ENCODE measurements around the gene SYNDIG1. TPM values are rescaled to one million over a fixed set of nuclear protein-coding genes. Genes with fewer than 3 reads are reported as not detected.

The SYNDIG1 gene
- total RNA-seq, 4 donors from 2014 or later, result 8.3 to 12.4 (median 10.2) TPM

DNA sequence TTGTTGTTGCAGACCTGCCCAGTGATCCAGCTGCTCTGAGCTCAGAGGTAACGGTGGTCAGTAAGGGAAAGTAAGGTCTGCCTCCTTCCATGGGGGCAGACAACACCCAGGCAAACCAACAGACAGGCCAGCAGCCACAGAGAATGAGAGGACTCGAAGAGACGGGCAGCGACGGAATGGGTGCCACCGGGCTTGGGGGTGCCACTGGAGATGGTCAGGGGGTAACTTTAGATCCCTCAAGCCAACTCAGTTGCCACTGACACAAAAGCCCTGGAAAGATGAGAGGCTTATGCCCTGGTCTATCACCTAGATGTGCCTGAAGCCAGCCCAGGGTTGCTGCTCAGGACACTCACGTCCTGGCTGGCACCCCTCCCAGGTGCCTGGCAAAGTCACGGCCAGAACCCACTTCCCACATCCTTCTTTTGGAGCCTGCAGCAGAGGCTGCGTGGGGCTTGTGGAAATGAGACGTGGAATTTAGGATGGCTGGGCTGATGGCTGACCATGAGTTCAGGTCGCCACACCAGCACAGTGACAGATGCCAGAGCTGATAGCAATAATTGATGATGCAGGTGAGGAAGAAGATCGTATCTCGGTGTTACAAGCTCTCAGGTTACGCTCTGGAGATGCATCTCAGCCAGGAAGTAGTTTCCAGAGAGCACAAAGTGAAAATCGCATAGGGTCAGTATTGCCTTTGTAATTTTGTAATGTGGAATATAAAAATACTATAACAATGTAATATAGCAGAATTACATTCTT is 209.1 kb downstream of the SYNDIG1 start:
- 96 to 98% methylated on average over 12 to 13 of the region's 15 CpGs for WGBS, 2 donors
- TF ChIP-seq, protein P1, sequence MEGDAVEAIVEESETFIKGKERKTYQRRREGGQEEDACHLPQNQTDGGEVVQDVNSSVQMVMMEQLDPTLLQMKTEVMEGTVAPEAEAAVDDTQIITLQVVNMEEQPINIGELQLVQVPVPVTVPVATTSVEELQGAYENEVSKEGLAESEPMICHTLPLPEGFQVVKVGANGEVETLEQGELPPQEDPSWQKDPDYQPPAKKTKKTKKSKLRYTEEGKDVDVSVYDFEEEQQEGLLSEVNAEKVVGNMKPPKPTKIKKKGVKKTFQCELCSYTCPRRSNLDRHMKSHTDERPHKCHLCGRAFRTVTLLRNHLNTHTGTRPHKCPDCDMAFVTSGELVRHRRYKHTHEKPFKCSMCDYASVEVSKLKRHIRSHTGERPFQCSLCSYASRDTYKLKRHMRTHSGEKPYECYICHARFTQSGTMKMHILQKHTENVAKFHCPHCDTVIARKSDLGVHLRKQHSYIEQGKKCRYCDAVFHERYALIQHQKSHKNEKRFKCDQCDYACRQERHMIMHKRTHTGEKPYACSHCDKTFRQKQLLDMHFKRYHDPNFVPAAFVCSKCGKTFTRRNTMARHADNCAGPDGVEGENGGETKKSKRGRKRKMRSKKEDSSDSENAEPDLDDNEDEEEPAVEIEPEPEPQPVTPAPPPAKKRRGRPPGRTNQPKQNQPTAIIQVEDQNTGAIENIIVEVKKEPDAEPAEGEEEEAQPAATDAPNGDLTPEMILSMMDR (IDR thresholded peaks at IDR 0.05), result no peak
- TF ChIP-seq POLR2A (IDR thresholded peaks at IDR 0.05), result no peak
- Histone ChIP-seq H3K4me1 (peaks cover 0 to 7% of the 10 kb centered on the region in 2 donors), H3K9me3 (no peaks in the 10 kb centered on the region), H3K27ac (no peak overlapping the region), H3K4me3 (replicated peaks in 1 of 3) (no peak overlapping the region), H3K27me3 (no peaks in the 10 kb centered on the region), H3K36me3 (no peaks in the 10 kb centered on the region)
- intact Hi-C loops (cut with DNase I), result no loop called here
- DNase-seq, result no peak

DNA sequence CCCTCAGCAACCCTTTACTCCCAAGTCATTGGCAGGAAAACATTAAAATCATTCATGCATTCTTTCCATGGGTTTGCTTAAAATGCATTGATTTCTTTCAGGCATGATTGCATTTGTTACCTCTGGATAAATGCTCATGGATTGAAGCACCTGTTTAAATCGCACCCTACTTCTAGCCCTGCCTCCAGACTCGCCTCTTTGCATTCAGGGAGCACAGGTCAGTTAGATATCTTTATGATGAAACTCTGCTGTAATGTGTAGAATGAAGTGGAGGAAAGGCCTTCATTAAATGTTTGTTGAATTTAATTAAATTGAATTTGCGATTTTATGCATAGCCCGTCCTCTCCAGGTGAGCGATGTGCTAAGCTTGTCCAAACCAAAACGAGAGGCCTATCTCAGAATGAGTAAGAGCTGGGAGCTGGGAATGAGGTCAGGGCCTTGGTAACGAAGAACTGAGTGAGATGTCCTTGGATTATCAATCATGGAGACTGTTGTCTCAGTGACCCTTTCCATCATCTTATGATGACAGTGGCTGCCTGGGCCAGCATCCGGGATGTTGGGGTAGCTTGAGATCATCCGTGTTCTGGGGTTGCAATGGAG is 210.1 kb downstream of the SYNDIG1 start:
- intact Hi-C loops (cut with DNase I), result no loop called here
- 84 to 92% methylated on average over 9 of the region's 9 CpGs for WGBS, 2 donors
- DNase-seq, result no peak
- TF ChIP-seq POLR2A (IDR thresholded peaks at IDR 0.05), result no peak
- TF ChIP-seq, protein P1 (IDR thresholded peaks at IDR 0.05), result no peak
- H3K4me1 ChIP-seq, result peaks cover 0 to 7% of the 10 kb centered on the region in 2 donors
- H3K27me3 ChIP-seq, result no peaks in the 10 kb centered on the region
- no peak overlapping the region for H3K4me3 ChIP-seq (replicated peaks in 1 of 3)
- H3K36me3 ChIP-seq, result no peaks in the 10 kb centered on the region
- H3K27ac ChIP-seq, result no peak overlapping the region
- no peaks in the 10 kb centered on the region for H3K9me3 ChIP-seq

DNA sequence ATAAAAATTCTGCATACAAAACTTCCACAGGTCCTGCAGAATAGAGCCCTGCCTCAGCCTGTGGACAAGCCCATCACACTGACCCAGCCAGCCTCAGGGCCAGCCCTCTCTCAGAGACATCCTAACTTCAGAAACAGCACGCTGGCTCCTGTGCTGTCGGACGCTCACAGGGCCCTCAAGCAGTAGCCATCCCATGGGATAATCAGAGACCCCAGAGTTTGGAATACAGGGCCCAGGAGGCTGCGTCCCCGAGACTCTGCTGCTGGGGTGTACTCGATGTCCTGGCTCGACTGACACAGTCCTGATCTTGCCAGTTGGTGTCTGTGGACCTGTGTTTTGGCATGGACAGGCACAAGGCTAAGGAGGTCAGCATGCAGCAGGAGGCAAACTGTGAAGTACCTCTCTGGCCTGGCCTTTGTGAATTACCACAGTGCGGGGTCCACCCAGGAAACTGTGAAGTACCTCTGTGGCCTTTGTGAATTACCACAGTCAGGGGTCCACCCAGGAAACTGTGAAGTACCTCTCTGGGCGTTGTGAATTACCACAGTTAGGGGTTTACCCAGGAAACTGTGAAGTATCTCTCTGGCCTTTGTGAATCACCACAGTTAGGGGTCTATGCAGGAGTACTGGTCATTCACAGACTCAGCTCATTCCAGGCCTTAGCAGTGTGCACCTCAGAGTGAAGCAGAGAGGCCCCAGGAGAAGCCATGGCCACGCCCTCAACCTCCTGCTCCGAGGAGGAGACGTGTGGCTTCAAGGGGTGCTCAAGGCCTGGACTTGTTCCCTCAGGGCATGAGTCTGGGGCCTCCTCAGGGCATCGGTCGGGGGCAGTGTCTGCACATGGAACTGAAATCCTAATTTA is 212.4 kb downstream of the SYNDIG1 start:
- Histone ChIP-seq H3K4me1 (peaks cover 0 to 7% of the 10 kb centered on the region in 2 donors), H3K4me3 (replicated peaks in 1 of 3) (no peak overlapping the region), H3K27me3 (no peaks in the 10 kb centered on the region), H3K27ac (no peak overlapping the region), H3K36me3 (no peaks in the 10 kb centered on the region), H3K9me3 (no peaks in the 10 kb centered on the region)
- TF ChIP-seq POLR2A (IDR thresholded peaks at IDR 0.05), result no peak
- TF ChIP-seq, protein P1 (IDR thresholded peaks at IDR 0.05), result no peak
- DNase-seq, result no peak
- intact Hi-C loops (cut with DNase I), result no loop called here
- WGBS, 2 donors, result 92 to 96% methylated on average over 12 of the region's 14 CpGs

DNA sequence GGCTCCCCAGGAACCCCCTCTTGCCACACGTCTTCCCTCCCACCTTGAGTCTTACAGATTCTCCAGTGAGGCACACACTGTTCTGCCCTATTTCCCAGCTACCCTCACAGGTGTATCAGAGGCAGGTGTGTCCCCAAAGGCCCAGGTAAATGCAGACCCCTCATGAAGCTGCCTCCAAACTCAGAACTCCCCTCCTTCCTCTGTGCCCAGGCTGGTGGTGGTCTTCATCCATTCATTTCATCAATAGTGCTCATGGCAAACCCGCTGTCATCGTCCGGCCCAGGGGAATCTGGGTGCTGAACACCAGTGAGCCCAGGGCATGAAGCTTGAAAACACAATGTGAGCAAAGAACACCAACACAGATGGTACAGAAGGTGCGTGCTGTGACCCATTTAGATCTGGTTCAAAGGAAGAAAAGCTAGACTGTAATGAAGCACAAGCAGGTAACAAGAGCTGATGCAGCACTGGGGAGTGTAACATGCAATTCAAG is 213.1 kb downstream of the SYNDIG1 start:
- H3K4me1 ChIP-seq, result peaks cover 0 to 7% of the 10 kb centered on the region in 2 donors
- no peak overlapping the region for H3K4me3 ChIP-seq (replicated peaks in 1 of 3)
- no peak overlapping the region for H3K27ac ChIP-seq
- no peaks in the 10 kb centered on the region for H3K9me3 ChIP-seq
- TF ChIP-seq, protein P1 (IDR thresholded peaks at IDR 0.05), result no peak
- no peak for TF ChIP-seq POLR2A (IDR thresholded peaks at IDR 0.05)
- DNase-seq, result no peak
- WGBS, 2 donors, result 94 to 97% methylated on average over 5 of the region's 5 CpGs
- H3K36me3 ChIP-seq, result no peaks in the 10 kb centered on the region
- intact Hi-C loops (cut with DNase I), result no loop called here
- no peaks in the 10 kb centered on the region for H3K27me3 ChIP-seq
